ENCODE measurements around the gene HOXB5.
A peak's percentile ranks its signal among the peaks of the same experiment; 100 is the strongest.

HOXB5 gene

DNA sequence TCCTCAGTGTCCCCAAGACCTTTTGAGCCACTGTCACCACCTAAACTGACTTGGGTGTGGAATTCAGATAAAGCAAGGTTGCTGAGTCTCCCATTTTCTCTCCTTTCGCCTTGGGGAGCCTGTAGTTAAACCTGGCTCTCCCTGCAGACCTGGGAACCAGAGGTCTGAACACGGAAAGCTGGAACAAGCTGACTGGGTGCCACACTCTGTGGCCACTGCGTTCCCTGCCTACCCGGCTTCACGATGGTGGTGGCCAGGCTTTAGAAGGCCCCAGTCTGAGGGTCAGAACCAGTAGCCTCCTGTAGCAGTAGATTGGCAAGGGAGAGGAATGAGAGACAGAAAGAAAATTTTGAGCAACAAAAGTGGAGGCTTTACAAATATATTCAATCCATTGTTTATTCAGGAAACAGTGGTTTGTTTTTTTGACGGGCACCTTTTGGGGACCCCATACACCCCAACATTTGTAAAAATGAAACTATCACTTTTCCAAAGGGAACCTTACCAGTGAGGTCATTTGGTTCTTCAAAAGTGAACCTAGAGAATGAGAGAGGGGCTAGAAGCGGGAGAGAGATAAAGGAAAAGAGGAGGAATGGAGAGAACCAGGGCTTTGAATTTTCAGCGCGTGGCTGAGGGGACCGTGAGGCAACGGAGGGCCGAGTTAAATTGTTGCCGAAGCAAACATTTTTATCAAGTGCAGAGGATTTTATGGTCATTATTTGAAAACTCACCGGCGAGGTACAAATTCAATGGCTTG is 23.3 kb upstream of the HOXB5 start:
- peak overlapping the region in 2 of 3 experiments; percentile 78 to 98 for H3K27ac Mint-ChIP-seq

GRCh38 chr17:48615963-48616716 is 22.6 kb upstream of the HOXB5 start:
- Mint-ChIP-seq H3K4me3 (peak overlapping the region; percentile 94 to 98 (median 96)), H3K9me3 (no peaks in the 10 kb centered on the region), H3K27ac (peak overlapping the region in 2 of 3 experiments; percentile 87 to 98), H3K27me3 (ENCODE audit: low read depth) (peaks cover 96% of the 10 kb centered on the region), H3K36me3 (ENCODE audit: low read depth) (peaks cover 8% of the 10 kb centered on the region), H3K4me1 (peaks cover 58% of the 10 kb centered on the region)
- no peak for TF ChIP-seq CTCF (IDR thresholded peaks at IDR 0.05; ENCODE audit: unreplicated experiment in 3 of 3)

More for the DNA sequence above, 23.3 kb upstream of the HOXB5 start:
- peaks cover 54% of the 10 kb centered on the region for H3K4me1 Mint-ChIP-seq
- H3K9me3 Mint-ChIP-seq: no peaks in the 10 kb centered on the region
- H3K27me3 Mint-ChIP-seq (ENCODE audit: low read depth): peaks cover 96% of the 10 kb centered on the region
- H3K36me3 Mint-ChIP-seq (ENCODE audit: low read depth): peaks cover 8% of the 10 kb centered on the region
- no peak for TF ChIP-seq CTCF (IDR thresholded peaks at IDR 0.05; ENCODE audit: unreplicated experiment in 3 of 3)
- peak overlapping the region; percentile 66 to 98 (median 80) for H3K4me3 Mint-ChIP-seq

DNA sequence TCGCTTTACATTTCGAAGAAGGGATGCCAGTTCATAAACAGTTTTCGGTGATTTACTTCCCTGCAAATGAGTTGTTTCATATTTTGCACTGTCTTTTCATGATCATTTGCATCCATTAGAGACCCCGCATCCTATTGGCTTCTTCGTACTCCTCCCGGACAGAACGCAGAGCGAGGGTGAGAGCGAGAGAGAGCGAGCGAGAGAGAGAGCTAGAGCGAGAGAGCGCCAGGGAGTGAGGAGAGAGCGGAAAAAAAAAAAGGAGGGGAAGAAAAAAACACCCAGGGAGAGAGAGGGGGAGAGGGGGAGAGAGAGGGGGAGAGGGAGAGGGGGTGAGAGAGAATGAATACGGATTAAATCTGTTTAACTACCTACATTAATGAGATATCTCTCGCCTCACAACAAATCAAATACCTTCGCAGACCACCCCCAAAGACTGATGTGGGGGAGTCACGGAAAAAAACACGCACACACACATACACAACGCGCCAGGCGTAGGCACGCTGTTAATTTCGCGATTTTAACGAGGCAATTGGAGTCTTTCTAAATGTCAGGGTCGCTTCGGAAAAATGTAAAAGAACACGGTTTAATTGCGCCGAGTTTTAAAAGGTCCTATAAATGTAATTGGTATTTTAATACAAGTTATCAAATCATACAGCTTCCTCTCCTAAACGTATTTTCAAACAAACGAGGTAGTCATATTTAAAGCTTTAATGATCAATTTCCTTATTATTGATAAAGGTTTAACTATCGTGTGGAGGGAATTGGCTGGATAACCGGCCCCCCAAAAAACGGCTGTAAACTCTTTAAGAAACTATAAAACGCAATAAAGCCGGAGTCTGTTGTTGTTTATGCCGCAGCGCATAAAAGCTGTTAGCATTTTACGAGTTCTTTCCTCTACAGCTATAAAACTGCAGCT is 21.7 kb upstream of the HOXB5 start, which contains the start of gene HOXB8:
Gene HOXB8 (minus strand): TSS at position 246 of the 916 bp plus-strand sequence. CDS start 588 bp downstream, outside the sequence.
- TF ChIP-seq CTCF (IDR thresholded peaks at IDR 0.05; ENCODE audit: unreplicated experiment in 3 of 3): no peak
- peak within 1 kb of the TSS in 2 of 3 experiments; percentile 87 to 98 for H3K27ac Mint-ChIP-seq
- H3K36me3 Mint-ChIP-seq (ENCODE audit: low read depth): peaks cover 8% of the 10 kb centered on the region
- peaks cover 58% of the 10 kb centered on the region for H3K4me1 Mint-ChIP-seq
- peak within 1 kb of the TSS; percentile 94 to 98 (median 96) for H3K4me3 Mint-ChIP-seq
- H3K9me3 Mint-ChIP-seq: no peaks in the 10 kb centered on the region
- H3K27me3 Mint-ChIP-seq (ENCODE audit: low read depth): peaks cover 94% of the 10 kb centered on the region

DNA sequence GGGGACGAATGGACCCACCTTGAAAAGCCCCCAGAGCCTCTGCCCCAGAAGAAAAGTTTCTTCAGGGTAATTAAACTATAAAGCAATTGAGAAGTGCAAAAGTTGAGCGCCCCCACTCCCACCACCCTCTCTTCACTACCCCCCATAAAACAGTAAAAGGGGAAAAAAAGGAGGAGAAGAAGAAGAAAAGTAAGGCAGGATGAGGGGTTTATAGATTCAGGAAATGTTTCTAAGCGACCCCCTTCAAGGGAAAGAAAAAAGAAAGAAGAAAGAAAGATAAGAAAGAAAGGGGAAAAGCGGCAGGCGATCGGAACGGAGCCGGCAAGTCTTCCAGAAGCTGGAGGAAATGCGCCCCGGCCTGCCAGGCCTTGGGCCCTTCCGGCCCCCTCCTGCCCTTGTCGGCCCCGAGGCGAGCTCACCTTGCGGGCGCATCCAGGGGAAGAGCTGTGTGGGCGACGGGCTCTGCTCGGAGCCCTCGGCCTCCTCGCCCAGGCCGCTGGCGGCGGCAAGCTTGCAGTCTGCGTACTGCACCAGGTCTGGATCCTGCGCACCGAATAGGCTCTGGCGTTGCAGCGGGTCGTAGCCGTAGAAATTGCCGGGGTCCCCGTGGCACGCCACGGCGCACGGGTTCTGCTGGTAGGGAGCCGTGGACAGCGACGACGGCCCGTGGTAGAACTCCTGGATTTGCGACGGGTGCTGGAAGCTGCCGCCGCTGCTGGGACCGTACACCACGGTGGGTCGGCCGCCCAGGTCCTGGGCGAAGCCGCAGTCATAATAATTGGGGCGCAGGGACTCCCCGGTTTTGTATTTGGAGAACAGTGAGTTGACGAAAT is 20.5 kb upstream of the HOXB5 start:
- peaks cover 85% of the 10 kb centered on the region for H3K27me3 Mint-ChIP-seq (ENCODE audit: low read depth)

More for the DNA sequence above, 20.5 kb upstream of the HOXB5 start:
- Mint-ChIP-seq H3K4me1 (peaks cover 54% of the 10 kb centered on the region), H3K36me3 (ENCODE audit: low read depth) (peaks cover 8% of the 10 kb centered on the region), H3K27ac (peak overlapping the region in 2 of 3 experiments; percentile 95 to 98), H3K4me3 (peak overlapping the region; percentile 94 to 98 (median 96)), H3K9me3 (no peaks in the 10 kb centered on the region)
- TF ChIP-seq CTCF (IDR thresholded peaks at IDR 0.05; ENCODE audit: unreplicated experiment in 3 of 3): no peak

All from nephron (organoid).